ENCODE data around the gene DIAPH2.

DNA sequence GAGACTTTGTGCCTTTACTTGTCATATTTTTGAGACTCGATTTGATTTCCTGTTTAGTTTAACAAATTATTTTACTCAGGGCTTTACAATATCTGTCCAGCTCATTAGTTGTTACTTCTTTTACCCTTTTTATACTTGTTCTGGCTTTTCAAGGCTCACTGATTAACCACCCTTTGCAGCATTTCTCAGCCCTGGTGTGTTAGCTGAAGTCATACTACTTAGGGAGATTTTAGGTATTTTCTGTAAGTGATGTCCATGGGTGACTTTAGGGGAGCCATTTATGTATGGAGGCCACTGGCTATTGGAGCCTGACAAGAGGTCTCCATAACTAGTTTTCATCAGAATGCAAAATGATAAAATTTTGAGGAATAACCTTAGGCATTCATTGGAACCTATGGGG is 346.3 kb downstream of the DIAPH2 start:
- TF ChIP-seq, protein P1, sequence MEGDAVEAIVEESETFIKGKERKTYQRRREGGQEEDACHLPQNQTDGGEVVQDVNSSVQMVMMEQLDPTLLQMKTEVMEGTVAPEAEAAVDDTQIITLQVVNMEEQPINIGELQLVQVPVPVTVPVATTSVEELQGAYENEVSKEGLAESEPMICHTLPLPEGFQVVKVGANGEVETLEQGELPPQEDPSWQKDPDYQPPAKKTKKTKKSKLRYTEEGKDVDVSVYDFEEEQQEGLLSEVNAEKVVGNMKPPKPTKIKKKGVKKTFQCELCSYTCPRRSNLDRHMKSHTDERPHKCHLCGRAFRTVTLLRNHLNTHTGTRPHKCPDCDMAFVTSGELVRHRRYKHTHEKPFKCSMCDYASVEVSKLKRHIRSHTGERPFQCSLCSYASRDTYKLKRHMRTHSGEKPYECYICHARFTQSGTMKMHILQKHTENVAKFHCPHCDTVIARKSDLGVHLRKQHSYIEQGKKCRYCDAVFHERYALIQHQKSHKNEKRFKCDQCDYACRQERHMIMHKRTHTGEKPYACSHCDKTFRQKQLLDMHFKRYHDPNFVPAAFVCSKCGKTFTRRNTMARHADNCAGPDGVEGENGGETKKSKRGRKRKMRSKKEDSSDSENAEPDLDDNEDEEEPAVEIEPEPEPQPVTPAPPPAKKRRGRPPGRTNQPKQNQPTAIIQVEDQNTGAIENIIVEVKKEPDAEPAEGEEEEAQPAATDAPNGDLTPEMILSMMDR (IDR thresholded peaks at IDR 0.05): no peak
- no peak for TF ChIP-seq EP300 (IDR thresholded peaks at IDR 0.05; ENCODE audit: low read depth)
